ENCODE data around the gene MED29.

DNA sequence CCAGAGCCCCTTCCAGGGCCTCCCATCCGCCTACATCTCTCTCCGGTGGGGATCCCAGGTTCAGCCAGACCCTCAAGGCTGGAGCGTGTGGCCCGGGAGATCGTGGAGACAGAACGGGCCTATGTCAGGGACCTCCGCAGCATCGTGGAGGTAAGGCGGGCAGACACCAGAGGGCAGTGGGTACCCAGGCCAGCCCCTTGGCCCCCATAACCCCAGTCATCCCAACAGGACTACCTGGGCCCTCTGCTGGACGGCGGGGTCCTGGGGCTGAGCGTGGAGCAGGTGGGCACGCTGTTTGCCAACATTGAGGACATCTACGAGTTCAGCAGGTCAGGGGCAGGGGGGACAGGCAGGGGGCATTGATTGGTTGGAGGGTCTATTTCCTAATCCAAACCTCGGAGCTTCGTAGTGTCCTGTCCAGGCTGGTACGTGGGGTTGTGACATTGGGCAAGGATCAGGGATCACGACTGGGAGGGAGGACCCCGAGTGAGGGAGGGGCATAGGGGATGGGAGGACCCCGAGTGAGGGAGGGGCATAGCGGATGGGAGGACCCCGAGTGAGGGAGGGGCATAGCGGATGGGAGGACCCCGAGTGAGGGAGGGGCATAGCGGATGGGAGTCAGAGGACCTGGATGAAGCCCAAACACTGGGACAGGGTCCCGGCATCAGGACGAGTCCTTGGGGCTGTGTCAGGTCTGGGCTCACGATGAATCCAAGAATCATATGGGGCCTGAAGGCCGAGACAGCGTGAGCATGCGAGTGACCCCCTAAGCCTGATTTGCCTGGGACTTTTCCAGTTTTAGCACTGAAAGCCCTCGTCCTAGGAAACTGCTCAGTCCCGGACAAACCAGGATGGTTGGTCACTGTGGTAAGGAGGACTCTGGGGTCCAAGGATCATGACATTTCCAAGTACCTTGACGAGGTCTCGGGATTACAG, 24.2 kb downstream of the MED29 start:
- TF ChIP-seq, protein P1, sequence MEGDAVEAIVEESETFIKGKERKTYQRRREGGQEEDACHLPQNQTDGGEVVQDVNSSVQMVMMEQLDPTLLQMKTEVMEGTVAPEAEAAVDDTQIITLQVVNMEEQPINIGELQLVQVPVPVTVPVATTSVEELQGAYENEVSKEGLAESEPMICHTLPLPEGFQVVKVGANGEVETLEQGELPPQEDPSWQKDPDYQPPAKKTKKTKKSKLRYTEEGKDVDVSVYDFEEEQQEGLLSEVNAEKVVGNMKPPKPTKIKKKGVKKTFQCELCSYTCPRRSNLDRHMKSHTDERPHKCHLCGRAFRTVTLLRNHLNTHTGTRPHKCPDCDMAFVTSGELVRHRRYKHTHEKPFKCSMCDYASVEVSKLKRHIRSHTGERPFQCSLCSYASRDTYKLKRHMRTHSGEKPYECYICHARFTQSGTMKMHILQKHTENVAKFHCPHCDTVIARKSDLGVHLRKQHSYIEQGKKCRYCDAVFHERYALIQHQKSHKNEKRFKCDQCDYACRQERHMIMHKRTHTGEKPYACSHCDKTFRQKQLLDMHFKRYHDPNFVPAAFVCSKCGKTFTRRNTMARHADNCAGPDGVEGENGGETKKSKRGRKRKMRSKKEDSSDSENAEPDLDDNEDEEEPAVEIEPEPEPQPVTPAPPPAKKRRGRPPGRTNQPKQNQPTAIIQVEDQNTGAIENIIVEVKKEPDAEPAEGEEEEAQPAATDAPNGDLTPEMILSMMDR (IDR thresholded peaks at IDR 0.05), result no peak
- no peak for TF ChIP-seq POLR2AphosphoS5 (IDR thresholded peaks at IDR 0.05; ENCODE audit: low read depth, low read length)
- TF ChIP-seq, protein P2, sequence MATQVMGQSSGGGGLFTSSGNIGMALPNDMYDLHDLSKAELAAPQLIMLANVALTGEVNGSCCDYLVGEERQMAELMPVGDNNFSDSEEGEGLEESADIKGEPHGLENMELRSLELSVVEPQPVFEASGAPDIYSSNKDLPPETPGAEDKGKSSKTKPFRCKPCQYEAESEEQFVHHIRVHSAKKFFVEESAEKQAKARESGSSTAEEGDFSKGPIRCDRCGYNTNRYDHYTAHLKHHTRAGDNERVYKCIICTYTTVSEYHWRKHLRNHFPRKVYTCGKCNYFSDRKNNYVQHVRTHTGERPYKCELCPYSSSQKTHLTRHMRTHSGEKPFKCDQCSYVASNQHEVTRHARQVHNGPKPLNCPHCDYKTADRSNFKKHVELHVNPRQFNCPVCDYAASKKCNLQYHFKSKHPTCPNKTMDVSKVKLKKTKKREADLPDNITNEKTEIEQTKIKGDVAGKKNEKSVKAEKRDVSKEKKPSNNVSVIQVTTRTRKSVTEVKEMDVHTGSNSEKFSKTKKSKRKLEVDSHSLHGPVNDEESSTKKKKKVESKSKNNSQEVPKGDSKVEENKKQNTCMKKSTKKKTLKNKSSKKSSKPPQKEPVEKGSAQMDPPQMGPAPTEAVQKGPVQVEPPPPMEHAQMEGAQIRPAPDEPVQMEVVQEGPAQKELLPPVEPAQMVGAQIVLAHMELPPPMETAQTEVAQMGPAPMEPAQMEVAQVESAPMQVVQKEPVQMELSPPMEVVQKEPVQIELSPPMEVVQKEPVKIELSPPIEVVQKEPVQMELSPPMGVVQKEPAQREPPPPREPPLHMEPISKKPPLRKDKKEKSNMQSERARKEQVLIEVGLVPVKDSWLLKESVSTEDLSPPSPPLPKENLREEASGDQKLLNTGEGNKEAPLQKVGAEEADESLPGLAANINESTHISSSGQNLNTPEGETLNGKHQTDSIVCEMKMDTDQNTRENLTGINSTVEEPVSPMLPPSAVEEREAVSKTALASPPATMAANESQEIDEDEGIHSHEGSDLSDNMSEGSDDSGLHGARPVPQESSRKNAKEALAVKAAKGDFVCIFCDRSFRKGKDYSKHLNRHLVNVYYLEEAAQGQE (IDR thresholded peaks at IDR 0.05; ENCODE audit: insufficient read depth in 1 of 2, low read depth in 2 of 2, low read length in 1 of 2), result no peak
- TF ChIP-seq SIN3A (IDR thresholded peaks at IDR 0.05; ENCODE audit: borderline replicate concordance, insufficient read depth, low read depth, low read length), result no peak
- no peak for TF ChIP-seq TCF7L2 (IDR thresholded peaks at IDR 0.05; ENCODE audit: low read depth, low read length)
